ENCODE data around the gene CHD6.

CHD6 gene

DNA sequence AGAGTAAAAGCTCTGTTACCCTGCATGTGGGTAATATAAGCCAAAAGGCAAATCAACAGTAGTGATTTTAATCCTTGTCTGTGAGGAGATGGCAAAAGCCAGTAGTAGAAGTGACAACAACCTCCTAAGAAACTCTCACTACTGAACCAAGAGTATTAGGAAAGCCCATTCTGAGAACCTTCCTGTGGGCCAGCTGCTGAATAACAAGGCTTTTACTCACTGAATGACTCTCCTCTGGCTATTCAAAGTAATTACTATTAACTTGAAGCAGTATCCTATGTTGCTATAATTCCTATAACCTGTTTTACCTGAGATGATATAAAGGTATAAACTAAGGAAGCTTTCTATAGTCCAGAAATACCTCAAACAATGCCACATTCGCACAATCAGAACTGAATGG is 55.1 kb downstream of the CHD6 start:
- TF ChIP-seq, protein P1, sequence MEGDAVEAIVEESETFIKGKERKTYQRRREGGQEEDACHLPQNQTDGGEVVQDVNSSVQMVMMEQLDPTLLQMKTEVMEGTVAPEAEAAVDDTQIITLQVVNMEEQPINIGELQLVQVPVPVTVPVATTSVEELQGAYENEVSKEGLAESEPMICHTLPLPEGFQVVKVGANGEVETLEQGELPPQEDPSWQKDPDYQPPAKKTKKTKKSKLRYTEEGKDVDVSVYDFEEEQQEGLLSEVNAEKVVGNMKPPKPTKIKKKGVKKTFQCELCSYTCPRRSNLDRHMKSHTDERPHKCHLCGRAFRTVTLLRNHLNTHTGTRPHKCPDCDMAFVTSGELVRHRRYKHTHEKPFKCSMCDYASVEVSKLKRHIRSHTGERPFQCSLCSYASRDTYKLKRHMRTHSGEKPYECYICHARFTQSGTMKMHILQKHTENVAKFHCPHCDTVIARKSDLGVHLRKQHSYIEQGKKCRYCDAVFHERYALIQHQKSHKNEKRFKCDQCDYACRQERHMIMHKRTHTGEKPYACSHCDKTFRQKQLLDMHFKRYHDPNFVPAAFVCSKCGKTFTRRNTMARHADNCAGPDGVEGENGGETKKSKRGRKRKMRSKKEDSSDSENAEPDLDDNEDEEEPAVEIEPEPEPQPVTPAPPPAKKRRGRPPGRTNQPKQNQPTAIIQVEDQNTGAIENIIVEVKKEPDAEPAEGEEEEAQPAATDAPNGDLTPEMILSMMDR (IDR thresholded peaks at IDR 0.05) = no peak
- no peak overlapping the region for H3K27ac ChIP-seq
- H3K27me3 ChIP-seq = no peaks in the 10 kb centered on the region
- no peaks in the 10 kb centered on the region for H3K36me3 ChIP-seq
- no peak overlapping the region for H3K4me3 ChIP-seq (ENCODE audit: low read depth in 1 of 2, low read length in 1 of 2)
- H3K9me3 ChIP-seq = no peaks in the 10 kb centered on the region
- no peaks in the 10 kb centered on the region for H3K4me1 ChIP-seq (ENCODE audit: control insufficient read depth in 1 of 2, insufficient read depth in 1 of 2, low read depth in 1 of 2, low read length in 1 of 2)

DNA sequence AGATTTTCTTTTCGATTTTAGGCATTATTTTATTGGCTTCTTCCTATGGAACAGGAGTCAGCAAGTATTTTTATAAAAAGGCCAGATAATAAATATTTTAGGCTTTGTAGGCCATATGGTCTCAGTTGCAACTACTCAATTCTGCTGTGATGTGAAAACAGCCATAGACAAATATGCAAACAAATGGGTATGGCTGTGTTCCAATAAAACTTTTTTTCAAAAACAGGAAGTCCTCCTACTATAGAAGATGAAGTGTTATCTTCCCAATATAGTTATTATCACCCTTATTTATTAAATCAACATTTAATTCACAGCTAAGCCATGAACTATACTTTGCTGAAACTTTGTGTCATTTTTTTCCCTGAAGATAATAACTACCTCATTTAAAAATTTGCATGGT is 57.2 kb downstream of the CHD6 start:
- Histone ChIP-seq H3K4me1 (ENCODE audit: control insufficient read depth in 1 of 2, insufficient read depth in 1 of 2, low read depth in 1 of 2, low read length in 1 of 2) (no peaks in the 10 kb centered on the region), H3K9me3 (no peaks in the 10 kb centered on the region), H3K27ac (no peak overlapping the region), H3K4me3 (ENCODE audit: low read depth in 1 of 2, low read length in 1 of 2) (no peak overlapping the region), H3K27me3 (no peaks in the 10 kb centered on the region), H3K36me3 (no peaks in the 10 kb centered on the region)
- TF ChIP-seq, protein P1 (IDR thresholded peaks at IDR 0.05) = no peak

DNA sequence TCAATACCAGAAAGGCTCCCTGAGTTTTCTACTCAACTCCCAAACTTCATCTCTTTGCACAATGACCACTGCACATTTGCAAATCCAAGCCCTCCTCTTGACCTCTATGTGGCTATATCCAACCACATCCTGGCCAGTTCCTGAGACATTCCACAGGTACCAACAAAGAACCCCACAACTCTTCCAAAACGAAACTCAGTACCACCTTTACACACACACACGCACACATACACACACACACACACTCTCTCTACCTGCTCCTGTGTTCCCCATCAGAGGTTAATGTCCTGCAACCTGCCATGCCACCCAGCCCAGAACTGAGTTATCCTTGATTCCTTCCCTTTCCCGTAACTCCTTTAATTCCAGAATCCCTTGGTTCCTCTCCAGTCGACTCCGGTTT is 58.5 kb downstream of the CHD6 start:
- no peaks in the 10 kb centered on the region for H3K36me3 ChIP-seq
- H3K4me1 ChIP-seq (ENCODE audit: control insufficient read depth in 1 of 2, insufficient read depth in 1 of 2, low read depth in 1 of 2, low read length in 1 of 2) = no peaks in the 10 kb centered on the region
- TF ChIP-seq, protein P1 (IDR thresholded peaks at IDR 0.05) = no peak
- H3K27ac ChIP-seq = no peak overlapping the region
- no peaks in the 10 kb centered on the region for H3K27me3 ChIP-seq
- no peaks in the 10 kb centered on the region for H3K9me3 ChIP-seq
- no peak overlapping the region for H3K4me3 ChIP-seq (ENCODE audit: low read depth in 1 of 2, low read length in 1 of 2)

DNA sequence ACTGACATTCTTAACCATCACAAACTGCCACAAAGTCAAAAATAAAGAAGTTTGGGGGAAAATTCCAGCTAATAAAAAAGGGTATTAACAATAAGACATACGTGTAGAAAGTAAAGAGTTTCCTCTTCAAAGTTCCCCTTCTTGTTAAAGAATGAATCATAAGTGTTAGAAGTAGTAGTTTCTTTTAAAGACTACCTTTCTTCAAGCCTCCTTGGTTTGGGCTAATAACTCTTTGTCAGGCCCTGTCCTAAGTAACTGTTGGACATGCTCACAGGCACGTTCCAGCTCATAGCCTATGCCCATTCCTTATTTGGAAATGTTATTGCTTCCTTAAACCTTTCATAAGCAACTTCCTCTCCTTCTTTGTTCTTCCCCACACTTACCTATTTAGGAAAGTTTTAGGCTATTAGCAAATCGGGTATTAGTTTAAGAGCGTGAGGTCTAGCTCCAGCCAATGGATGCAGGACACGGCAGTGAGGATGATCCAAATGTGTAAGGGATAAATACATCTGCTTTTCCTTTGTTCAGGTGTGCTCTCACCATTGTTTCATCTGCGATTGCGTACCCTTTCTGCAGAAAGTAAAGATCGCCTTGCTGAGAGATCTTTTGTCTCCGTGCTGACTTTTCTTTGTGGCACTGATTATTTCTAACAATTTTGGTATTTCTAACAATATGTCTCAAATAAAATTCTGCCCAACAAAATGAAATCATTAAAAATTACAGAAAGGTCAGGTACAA is 64.9 kb downstream of the CHD6 start:
- Histone ChIP-seq H3K9me3 (no peaks in the 10 kb centered on the region), H3K4me3 (ENCODE audit: low read depth in 1 of 2, low read length in 1 of 2) (no peak overlapping the region), H3K27ac (no peak overlapping the region), H3K36me3 (no peaks in the 10 kb centered on the region), H3K27me3 (no peaks in the 10 kb centered on the region), H3K4me1 (ENCODE audit: control insufficient read depth in 1 of 2, insufficient read depth in 1 of 2, low read depth in 1 of 2, low read length in 1 of 2) (peaks cover 0 to 5% of the 10 kb centered on the region in 2 experiments)
- TF ChIP-seq, protein P1 (IDR thresholded peaks at IDR 0.05) = no peak

DNA sequence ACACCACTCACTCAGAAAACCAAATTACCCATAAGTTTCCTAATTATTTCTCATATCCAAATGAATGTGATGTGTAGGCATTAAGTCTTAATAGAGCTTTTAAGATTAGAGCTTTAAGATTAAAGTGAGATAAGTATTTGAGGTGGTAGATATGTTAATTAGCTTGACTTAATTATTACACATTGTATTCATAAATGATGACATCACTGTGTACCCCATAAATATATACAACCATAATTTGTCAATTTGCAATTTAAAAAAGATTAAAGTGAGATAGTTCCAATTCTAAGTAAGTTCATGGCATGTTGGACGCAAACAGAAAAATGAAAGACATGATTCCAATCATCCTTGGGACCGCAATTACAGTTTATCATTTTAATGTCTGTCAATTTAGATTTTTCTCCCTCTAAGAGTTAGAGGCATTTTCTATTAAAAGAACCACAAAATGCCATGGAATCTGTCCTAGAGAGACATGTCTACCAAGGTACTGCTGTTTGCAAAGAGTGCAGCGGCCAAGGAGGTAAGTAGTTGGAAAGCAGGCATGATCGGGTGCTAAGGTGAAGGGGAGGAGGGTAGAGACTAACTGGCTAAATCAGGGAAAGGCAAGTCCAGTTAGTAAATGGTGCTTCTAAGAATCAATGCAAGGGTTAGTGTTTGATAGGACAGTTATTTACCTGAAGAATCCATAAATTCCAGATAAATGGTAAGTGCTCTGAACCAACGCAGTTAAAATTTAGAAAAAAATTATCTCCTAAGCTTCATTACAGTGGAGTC is 65.7 kb downstream of the CHD6 start:
- H3K4me1 ChIP-seq (ENCODE audit: control insufficient read depth in 1 of 2, insufficient read depth in 1 of 2, low read depth in 1 of 2, low read length in 1 of 2) = peaks cover 0 to 5% of the 10 kb centered on the region in 2 experiments
- H3K27me3 ChIP-seq = no peaks in the 10 kb centered on the region
- no peak overlapping the region for H3K27ac ChIP-seq
- H3K9me3 ChIP-seq = no peaks in the 10 kb centered on the region
- TF ChIP-seq, protein P1 (IDR thresholded peaks at IDR 0.05) = no peak
- no peaks in the 10 kb centered on the region for H3K36me3 ChIP-seq
- H3K4me3 ChIP-seq (ENCODE audit: low read depth in 1 of 2, low read length in 1 of 2) = no peak overlapping the region

Measured in neutrophil (primary cell).